Limb (tissue), 2 donors: ENCODE measurements around the gene OR56A3.

Experiments used
- DNase-seq, 2 donors: peaks; one replicate each; pipeline ENCODE4 v3.0.0-alpha.2; 2016; ENCODE audit errors: extremely low spot score in 2 of 2

The OR56A3 gene

GRCh38 chr11:5973530-5973929 is 31.5 kb downstream of the OR56A3 start:
- DNase-seq: no peak

- no peak for DNase-seq
These were observed 41.4 kb downstream of the OR56A3 start for GRCh38 chr11:5983443-5983842.

- DNase-seq: no peak
These were observed 44.8 kb downstream of the OR56A3 start, which contains the start of gene OR52L1 for GRCh38 chr11:5986885-5987284. Gene OR52L1, minus strand, starts transcription at chr11:5986985. Its CDS starts 55 bp downstream, at chr11:5986930.

- no peak for DNase-seq
These were observed 47.2 kb downstream of the OR56A3 start for GRCh38 chr11:5989203-5989602.

GRCh38 chr11:5992150-5992549 is 50.1 kb downstream of the OR56A3 start:
- no peak for DNase-seq

- DNase-seq: no peak
These were observed 50.7 kb downstream of the OR56A3 start for GRCh38 chr11:5992604-5993251.

GRCh38 chr11:5994791-5995190 is 52.7 kb downstream of the OR56A3 start:
- DNase-seq: no peak
